ENCODE data around the gene EIF4E1B. TPM values are rescaled to one million over a fixed set of nuclear protein-coding genes. Genes with fewer than 3 reads are reported as not detected.
A peak's percentile ranks its signal among the peaks of the same experiment; 100 is the strongest.

Gene EIF4E1B
- total RNA-seq, 2 experiments from 2014 or later, result not detected

DNA sequence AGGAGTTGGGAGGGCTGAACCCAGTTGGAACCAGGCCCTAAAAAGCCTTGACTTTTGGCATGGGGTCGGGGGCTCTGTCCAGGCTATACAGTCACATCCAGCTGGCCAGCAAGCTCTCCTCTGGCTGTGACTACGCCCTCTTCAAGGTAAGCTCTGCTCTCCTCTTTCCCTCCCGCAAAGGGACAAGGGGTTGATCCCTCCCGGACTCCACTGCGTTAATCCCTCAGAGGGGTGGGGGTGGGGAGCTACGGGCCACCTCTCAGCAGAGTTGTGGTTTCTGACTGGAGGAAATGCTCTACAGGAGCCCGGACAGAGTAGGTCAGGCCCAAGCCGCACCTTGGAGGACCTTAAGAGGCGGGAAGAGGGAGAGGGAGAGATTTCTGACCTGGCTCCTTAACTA is 13.8 kb downstream of the EIF4E1B start:
- H3K4me3 Mint-ChIP-seq, result no peak overlapping the region
- ATAC-seq (no peak), DNase-seq (no peak)
- no peak overlapping the region for H3K27ac Mint-ChIP-seq
- no peaks in the 10 kb centered on the region for H3K9me3 Mint-ChIP-seq (ENCODE audit: insufficient read depth)
- no peaks in the 10 kb centered on the region for H3K27me3 Mint-ChIP-seq (ENCODE audit: low read depth)
- POLR2A ChIA-PET, result no interaction called here
- peaks cover 5% of the 10 kb centered on the region for H3K36me3 Mint-ChIP-seq (ENCODE audit: low read depth)
- H3K4me1 Mint-ChIP-seq (ENCODE audit: low read depth), result peaks cover 36% of the 10 kb centered on the region
- CTCF ChIA-PET, result interaction anchor here (1.3 kb wide), 1 partner anchor 16 kb away, joined by 4 read pairs; no protein-coding TSS in a partner anchor

DNA sequence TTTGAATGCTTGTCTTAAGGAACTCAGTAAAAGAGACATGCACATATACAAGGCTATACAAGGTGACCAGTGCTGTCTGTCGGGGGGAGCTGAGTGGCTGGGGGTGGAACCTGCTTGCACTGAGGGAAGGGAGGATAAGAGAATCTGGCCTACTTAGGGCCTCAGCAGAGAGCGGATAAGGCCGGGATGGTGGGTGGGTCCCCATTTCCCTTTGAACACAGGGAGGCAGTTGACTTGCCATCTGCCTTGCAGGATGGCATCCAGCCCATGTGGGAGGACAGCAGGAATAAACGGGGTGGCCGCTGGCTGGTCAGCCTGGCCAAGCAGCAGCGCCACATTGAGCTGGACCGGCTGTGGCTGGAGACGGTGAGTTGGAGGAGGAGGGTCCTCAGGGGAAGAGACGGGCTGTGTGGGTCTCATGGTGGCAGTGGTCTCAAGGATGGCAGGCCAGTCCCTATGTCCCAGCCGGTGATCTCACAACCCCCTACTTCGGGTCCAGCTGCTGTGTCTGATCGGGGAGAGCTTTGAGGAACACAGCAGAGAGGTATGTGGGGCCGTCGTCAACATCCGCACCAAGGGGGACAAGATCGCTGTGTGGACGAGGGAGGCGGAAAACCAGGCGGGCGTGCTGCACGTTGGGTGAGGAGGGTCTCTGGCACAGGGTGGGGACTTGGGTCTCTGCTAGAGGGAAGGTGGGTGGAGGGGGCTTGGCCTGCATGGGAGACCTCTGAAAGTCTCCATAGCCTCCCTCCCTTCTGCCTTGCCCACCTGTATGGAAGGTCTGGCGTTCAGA is 14.6 kb downstream of the EIF4E1B start:
- DNase-seq, result no peak
- Mint-ChIP-seq H3K9me3 (ENCODE audit: insufficient read depth) (no peaks in the 10 kb centered on the region), H3K27me3 (ENCODE audit: low read depth) (no peaks in the 10 kb centered on the region), H3K27ac (no peak overlapping the region), H3K4me1 (ENCODE audit: low read depth) (peaks cover 43% of the 10 kb centered on the region), H3K4me3 (no peak overlapping the region), H3K36me3 (ENCODE audit: low read depth) (peaks cover 8% of the 10 kb centered on the region)
- ATAC-seq, result no peak
- ChIA-PET CTCF (interaction anchor here (1.1 to 7.3 kb wide), 2 partner anchors 9 to 14 kb away, joined by 3 to 96 read pairs; no protein-coding TSS in a partner anchor), POLR2A (interaction anchor here (0.6 kb wide), 1 partner anchor 21 kb away, joined by 4 read pairs; no protein-coding TSS in a partner anchor)

DNA sequence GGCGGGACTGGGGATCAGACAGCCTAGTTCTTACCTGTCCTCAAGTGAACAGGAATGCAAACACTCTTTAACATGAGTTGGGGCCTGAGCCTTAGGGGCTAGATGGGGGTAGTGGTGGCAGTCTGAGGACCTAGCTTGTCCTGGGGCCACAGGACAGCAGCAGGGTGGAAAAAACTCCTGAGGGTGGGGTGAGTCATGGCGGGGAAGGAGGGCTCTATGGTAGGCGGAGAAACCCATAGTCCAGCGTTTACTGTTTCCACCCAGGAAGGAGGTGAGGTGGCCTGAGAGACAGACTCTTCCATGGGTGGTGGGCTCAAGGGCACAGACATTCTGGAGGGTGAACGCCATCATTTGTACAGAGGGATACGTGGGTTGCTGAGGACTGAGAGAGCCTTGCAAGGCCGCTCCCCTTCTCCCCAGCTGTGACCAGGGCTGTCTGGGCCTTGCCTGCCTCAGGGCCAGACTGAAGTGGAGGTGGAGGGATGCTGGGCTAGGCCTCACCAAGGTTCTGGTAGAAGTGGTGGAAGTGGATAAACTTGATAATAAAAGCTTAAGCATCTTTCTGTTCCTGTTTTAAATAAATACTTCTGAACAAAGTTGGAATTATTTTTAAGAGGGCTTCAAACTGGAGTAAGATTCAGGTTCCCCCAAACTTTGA is 15.7 kb downstream of the EIF4E1B start:
- CTCF ChIA-PET, result interaction anchor here (1.2 to 7.3 kb wide), 4 partner anchors 13 to 198 kb away, joined by 3 to 96 read pairs (median 8); partner anchors contain the start of genes EIF4E1B, FAF2 and SNCB
- peak overlapping the region; percentile 92 for H3K27ac Mint-ChIP-seq
- ATAC-seq, result no peak
- peak overlapping the region; percentile 87 for H3K4me3 Mint-ChIP-seq
- peaks cover 8% of the 10 kb centered on the region for H3K36me3 Mint-ChIP-seq (ENCODE audit: low read depth)
- H3K9me3 Mint-ChIP-seq (ENCODE audit: insufficient read depth), result no peaks in the 10 kb centered on the region
- DNase-seq, result no peak
- H3K27me3 Mint-ChIP-seq (ENCODE audit: low read depth), result no peaks in the 10 kb centered on the region
- POLR2A ChIA-PET, result interaction anchor here (0.6 to 1.3 kb wide), 3 partner anchors 11 to 198 kb away, joined by 3 to 4 read pairs (median 3); partner anchors contain the start of gene FAF2
- peaks cover 52% of the 10 kb centered on the region for H3K4me1 Mint-ChIP-seq (ENCODE audit: low read depth)

DNA sequence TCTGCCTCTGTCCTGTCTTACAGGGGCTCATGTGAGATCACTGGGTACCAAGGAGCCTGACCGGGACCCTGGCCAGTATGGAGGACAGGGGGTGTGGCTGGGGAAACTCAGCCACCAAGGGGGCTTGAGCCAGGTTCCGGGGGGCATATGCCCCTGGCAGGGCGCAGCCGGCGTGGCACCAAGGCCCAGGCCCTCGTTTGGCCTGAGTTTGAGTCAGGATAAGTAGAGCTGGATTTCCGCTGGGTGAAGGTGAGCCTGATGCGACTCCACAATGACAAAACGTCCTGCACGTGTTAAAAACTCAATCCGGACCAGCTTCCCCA is 16.2 kb downstream of the EIF4E1B start:
- ATAC-seq, result no peak
- Mint-ChIP-seq H3K4me3 (peak overlapping the region; percentile 87), H3K9me3 (ENCODE audit: insufficient read depth) (no peaks in the 10 kb centered on the region)

DNA sequence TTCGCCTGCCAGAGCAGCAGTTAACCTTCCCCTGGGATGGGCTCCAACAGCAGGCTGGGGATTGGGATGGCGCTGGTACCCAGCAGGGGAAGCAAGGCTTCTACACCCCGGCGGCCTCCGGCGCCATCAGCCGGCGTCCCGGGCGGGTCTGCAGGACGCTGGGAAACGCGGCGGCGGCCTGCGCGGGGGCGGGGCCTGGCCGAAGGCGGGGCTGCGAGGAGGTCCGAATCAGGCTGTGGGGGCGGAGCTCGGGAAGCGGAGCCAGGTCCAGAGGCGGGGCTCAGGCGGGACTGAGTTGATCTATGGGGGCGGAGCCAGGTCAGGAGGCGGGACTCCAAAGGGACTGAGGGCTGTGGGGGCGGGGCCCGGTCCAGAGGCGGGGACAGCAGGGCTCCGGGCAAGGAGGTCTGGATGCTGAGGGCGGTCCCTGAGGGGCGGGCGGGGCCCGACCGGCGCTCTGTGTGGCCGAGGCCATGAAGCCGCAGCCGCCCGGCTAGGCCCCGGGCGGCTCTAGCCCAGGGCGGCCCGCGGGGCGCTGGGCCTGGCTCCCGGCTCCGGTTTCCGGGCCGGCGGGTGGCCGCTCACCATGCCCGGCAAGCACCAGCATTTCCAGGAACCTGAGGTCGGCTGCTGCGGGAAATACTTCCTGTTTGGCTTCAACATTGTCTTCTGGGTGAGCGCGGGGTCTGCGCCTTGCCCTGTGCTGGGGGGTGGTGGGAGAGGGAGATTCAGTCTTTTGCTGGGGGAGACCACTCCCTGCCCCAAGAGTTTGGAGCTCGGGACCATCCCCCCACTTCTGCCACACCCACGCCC is 16.8 kb downstream of the EIF4E1B start, which contains the start of gene TSPAN17:
TSPAN17 (plus strand) TSS at position 455 of the 813 bp plus-strand sequence; CDS start at position 587, 132 bp downstream.
- H3K4me1 Mint-ChIP-seq (ENCODE audit: low read depth), result peaks cover 62% of the 10 kb centered on the region
- no peaks in the 10 kb centered on the region for H3K27me3 Mint-ChIP-seq (ENCODE audit: low read depth)
- peak within 1 kb of the TSS; percentile 92 for H3K27ac Mint-ChIP-seq
- H3K9me3 Mint-ChIP-seq (ENCODE audit: insufficient read depth), result no peaks in the 10 kb centered on the region
- H3K4me3 Mint-ChIP-seq, result peak within 1 kb of the TSS; percentile 87
- POLR2A ChIA-PET, result interaction anchor here (0.6 to 2.4 kb wide), 7 partner anchors 8 to 199 kb away, joined by 3 to 7 read pairs (median 4); partner anchors contain the start of genes EIF4E1B, FAF2 and SNCB
- ATAC-seq (peak; percentile 95), DNase-seq (peak; percentile 100)
- peaks cover 12% of the 10 kb centered on the region for H3K36me3 Mint-ChIP-seq (ENCODE audit: low read depth)
- CTCF ChIA-PET, result interaction anchor here (0.5 to 7.3 kb wide), 9 partner anchors 12 to 285 kb away, joined by 3 to 96 read pairs (median 3); partner anchors contain the start of genes EIF4E1B, FAF2, KIAA1191 and SNCB

More for the DNA sequence above, 16.2 kb downstream of the EIF4E1B start:
- no peaks in the 10 kb centered on the region for H3K27me3 Mint-ChIP-seq (ENCODE audit: low read depth)
- H3K4me1 Mint-ChIP-seq (ENCODE audit: low read depth), result peaks cover 56% of the 10 kb centered on the region
- ChIA-PET POLR2A (interaction anchor here (0.6 to 2.4 kb wide), 5 partner anchors 11 to 199 kb away, joined by 3 to 7 read pairs (median 4); partner anchors contain the start of genes EIF4E1B, FAF2 and SNCB), CTCF (interaction anchor here (0.7 to 7.3 kb wide), 7 partner anchors 12 to 231 kb away, joined by 3 to 96 read pairs (median 3); partner anchors contain the start of genes EIF4E1B, FAF2 and SNCB)
- no peak for DNase-seq
- H3K36me3 Mint-ChIP-seq (ENCODE audit: low read depth), result peaks cover 8% of the 10 kb centered on the region
- H3K27ac Mint-ChIP-seq, result peak overlapping the region; percentile 92

DNA sequence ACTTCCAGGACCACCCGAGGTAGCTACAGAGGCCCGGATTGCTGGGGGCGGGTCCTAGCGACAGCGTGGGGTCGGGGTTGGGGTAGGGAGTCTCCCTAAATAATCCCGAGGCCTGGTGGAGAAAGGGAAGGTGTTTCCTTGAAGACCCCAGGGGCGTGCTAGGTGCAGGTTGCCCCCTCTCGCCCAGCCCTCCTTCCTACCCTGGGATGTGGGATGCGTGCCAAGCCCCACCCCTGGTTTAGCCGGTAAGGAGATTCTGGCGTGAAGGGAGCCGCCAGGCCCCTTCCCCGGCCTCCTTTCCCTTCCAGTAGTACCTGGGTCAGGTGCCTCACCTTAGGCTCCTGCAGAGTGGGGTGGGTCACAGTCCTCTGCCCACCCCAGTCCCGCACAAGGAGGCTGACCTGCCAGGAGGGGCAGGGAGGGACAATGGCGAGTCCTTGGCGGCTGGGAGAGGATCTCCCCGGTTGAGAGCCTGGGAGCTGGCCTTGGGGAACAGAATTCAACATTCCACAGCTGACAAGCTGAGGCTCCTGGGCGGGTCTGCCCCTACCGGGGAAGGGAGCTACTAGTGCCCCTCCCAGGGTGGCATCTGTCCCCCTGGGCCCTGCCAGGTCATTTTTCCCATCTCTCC is 17.5 kb downstream of the EIF4E1B start:
- CTCF ChIA-PET, result interaction anchor here (1.1 to 7.3 kb wide), 3 partner anchors 11 to 918 kb away, joined by 3 to 96 read pairs (median 3); no protein-coding TSS in a partner anchor
- no peak for DNase-seq
- peaks cover 68% of the 10 kb centered on the region for H3K4me1 Mint-ChIP-seq (ENCODE audit: low read depth)

DNA sequence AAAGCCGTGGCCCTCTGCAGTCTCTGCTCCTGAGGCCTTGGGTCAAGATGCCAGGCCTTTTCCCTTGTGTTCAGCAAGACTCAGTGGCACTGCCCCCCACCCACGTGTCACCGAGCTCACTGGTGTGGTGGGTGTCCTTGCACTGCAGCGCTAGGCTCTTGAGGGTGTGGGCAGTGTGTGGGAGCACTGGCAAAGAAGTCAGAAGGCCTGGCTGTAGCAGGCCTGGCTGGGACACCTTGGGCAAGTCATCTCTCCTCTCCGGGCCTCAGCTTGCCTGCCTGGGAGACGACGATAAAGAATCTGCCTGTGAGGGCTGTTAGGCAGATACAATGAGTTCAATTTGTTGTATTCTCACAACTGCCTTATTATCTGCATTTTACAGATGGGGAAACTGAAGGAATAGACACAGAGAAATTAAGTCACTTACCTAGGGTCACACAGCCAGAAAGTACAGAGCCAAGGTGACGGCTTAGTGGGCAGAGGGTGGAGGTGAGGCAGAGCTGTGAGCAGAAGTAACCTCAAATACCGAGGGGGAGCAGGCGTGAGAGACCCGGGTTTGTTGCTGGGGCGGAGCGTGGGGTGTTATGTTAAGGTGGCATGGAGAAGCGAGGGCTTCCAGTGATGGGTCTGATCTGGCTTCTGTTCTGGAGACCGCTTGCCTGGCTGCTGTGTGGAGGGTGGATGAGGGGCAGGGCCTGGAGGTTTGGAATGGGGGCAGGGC is 18.2 kb downstream of the EIF4E1B start:
- H3K4me1 Mint-ChIP-seq (ENCODE audit: low read depth), result peaks cover 75% of the 10 kb centered on the region
- ChIA-PET CTCF (interaction anchor here (1.2 to 7.3 kb wide), 2 partner anchors 10 to 919 kb away, joined by 3 to 96 read pairs; no protein-coding TSS in a partner anchor), POLR2A (interaction anchor here (1.1 to 2.4 kb wide), 2 partner anchors 10 to 12 kb away, joined by 4 to 7 read pairs; no protein-coding TSS in a partner anchor)
- DNase-seq (peak; percentile 45), ATAC-seq (no peak)
- H3K36me3 Mint-ChIP-seq (ENCODE audit: low read depth), result peaks cover 17% of the 10 kb centered on the region
- H3K9me3 Mint-ChIP-seq (ENCODE audit: insufficient read depth), result no peaks in the 10 kb centered on the region
- peak overlapping the region; percentile 87 for H3K4me3 Mint-ChIP-seq
- no peaks in the 10 kb centered on the region for H3K27me3 Mint-ChIP-seq (ENCODE audit: low read depth)
- peak overlapping the region; percentile 82 for H3K27ac Mint-ChIP-seq

More for the DNA sequence above, 17.5 kb downstream of the EIF4E1B start:
- Mint-ChIP-seq H3K4me3 (peak overlapping the region; percentile 87), H3K27me3 (ENCODE audit: low read depth) (no peaks in the 10 kb centered on the region), H3K9me3 (ENCODE audit: insufficient read depth) (no peaks in the 10 kb centered on the region), H3K27ac (peak overlapping the region; percentile 82), H3K36me3 (ENCODE audit: low read depth) (peaks cover 13% of the 10 kb centered on the region)
- POLR2A ChIA-PET, result interaction anchor here (0.9 to 2.4 kb wide), 3 partner anchors 9 to 13 kb away, joined by 3 to 7 read pairs (median 4); no protein-coding TSS in a partner anchor
- no peak for ATAC-seq

DNA sequence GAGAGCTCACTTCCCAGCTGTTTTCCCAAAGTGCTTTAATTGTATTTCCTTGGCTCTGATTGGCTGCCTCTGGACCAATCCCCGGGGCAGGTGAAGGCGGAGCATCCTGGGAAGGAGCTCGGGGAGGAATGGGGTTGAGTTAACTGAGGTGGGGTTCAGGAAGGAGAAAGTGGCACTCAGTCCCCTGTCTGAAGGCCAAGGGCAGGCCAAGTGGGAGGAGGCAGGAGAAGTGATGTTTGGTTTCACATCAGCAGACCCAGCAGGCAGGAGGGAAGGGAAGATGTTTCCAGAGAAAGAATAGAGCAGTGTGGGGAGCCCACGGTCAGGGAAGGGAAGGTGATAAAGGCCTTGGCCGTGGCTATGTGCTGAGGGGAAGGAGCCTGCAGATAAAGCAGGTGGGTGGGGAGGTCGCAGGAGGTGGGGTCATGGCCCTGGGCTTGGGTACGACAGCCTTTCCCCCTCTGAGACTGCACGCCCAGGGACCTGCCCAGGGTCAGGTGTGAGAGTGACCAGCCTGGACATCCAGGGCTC is 19.9 kb downstream of the EIF4E1B start:
- Mint-ChIP-seq H3K27me3 (ENCODE audit: low read depth) (no peaks in the 10 kb centered on the region), H3K36me3 (ENCODE audit: low read depth) (peaks cover 20% of the 10 kb centered on the region), H3K4me1 (ENCODE audit: low read depth) (peaks cover 70% of the 10 kb centered on the region), H3K4me3 (no peak overlapping the region), H3K9me3 (ENCODE audit: insufficient read depth) (no peaks in the 10 kb centered on the region), H3K27ac (peak overlapping the region; percentile 30)
- no peak for ATAC-seq
- ChIA-PET POLR2A (no interaction called here), CTCF (interaction anchor here (7.3 kb wide), 1 partner anchor 9 kb away, joined by 96 read pairs; no protein-coding TSS in a partner anchor)
- no peak for DNase-seq

DNA sequence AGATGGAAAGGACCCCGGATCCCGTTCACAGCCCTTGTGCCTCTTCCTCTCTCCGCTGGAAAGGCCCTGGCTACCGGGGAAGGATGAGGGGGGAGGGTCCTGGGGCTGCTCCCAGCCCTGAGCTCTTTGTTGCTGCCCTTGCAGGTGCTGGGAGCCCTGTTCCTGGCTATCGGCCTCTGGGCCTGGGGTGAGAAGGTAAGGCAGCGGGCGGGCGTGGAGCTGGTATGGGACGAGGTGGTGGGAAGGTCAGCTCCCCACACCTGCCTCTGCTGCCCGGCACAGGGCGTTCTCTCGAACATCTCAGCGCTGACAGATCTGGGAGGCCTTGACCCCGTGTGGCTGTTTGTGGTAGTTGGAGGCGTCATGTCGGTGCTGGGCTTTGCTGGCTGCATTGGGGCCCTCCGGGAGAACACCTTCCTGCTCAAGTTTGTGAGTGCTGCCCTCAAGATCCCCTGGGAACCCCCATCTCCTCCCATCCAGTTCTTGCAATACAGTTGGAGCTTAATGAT is 21.1 kb downstream of the EIF4E1B start:
- Mint-ChIP-seq H3K36me3 (ENCODE audit: low read depth) (peaks cover 22% of the 10 kb centered on the region), H3K27me3 (ENCODE audit: low read depth) (no peaks in the 10 kb centered on the region), H3K27ac (no peak overlapping the region), H3K4me1 (ENCODE audit: low read depth) (peaks cover 59% of the 10 kb centered on the region), H3K4me3 (no peak overlapping the region), H3K9me3 (ENCODE audit: insufficient read depth) (no peaks in the 10 kb centered on the region)
- ATAC-seq (no peak), DNase-seq (no peak)
- ChIA-PET CTCF (interaction anchor here (0.8 to 7.3 kb wide), 3 partner anchors 8 to 78 kb away, joined by 3 to 96 read pairs (median 3); partner anchors contain the start of genes EIF4E1B and SNCB), POLR2A (no interaction called here)
